Ishikawa (cell line): ENCODE data around the gene ACKR2.

Experiments used
- CEBPB ChIP-seq: IDR thresholded peaks from 2 replicates; pipeline ENCODE4 v1.6.1; 2012
- CREB1 ChIP-seq: IDR thresholded peaks from 2 replicates; pipeline ENCODE4 v1.6.1; 2012; ENCODE audit warnings: low read depth
- EGR1 ChIP-seq: IDR thresholded peaks from 2 replicates; pipeline ENCODE4 v1.6.1; 2012
- EP300 ChIP-seq: IDR thresholded peaks from 2 replicates; pipeline ENCODE4 v1.6.1; 2012; ENCODE audit warnings: borderline replicate concordance
- FOXM1 ChIP-seq: IDR thresholded peaks from 2 replicates; pipeline ENCODE4 v1.6.1; 2012; ENCODE audit warnings: low read depth, borderline replicate concordance
- MAX ChIP-seq: IDR thresholded peaks from 2 replicates; pipeline ENCODE4 v1.6.1; 2012
- NFIC ChIP-seq: IDR thresholded peaks from 2 replicates; pipeline ENCODE4 v1.6.1; 2012
- RAD21 ChIP-seq: IDR thresholded peaks from 2 replicates; pipeline ENCODE4 v1.6.1; 2012; ENCODE audit warnings: low read depth
- REST ChIP-seq: IDR thresholded peaks from 2 replicates; pipeline ENCODE4 v1.6.1; 2012; ENCODE audit warnings: low read depth, mild to moderate bottlenecking
- TAF1 ChIP-seq: IDR thresholded peaks from 2 replicates; pipeline ENCODE4 v1.6.1; 2012; ENCODE audit warnings: low read depth, mild to moderate bottlenecking
- TCF12 ChIP-seq: IDR thresholded peaks from 2 replicates; pipeline ENCODE4 v1.6.1; 2012; ENCODE audit warnings: low read depth
- TEAD4 ChIP-seq: IDR thresholded peaks from 2 replicates; pipeline ENCODE4 v1.6.1; 2012
- USF1 ChIP-seq: IDR thresholded peaks from 2 replicates; pipeline ENCODE4 v1.6.1; 2012
- YY1 ChIP-seq: IDR thresholded peaks from 2 replicates; pipeline ENCODE4 v1.6.1; 2012; ENCODE audit warnings: low read depth
- ZBTB7A ChIP-seq: IDR thresholded peaks from 2 replicates; pipeline ENCODE4 v1.6.1; 2012; ENCODE audit warnings: low read depth

The ACKR2 gene

GRCh38 chr3:42901073-42901415 is 91.8 kb downstream of the ACKR2 start:
- TF ChIP-seq FOXM1 (no peak), RAD21 (no peak), EGR1 (no peak), REST (no peak), MAX (no peak), CREB1 (no peak), CEBPB (no peak), USF1 (no peak), YY1 (no peak), ZBTB7A (no peak), TAF1 (no peak), EP300 (no peak), NFIC (no peak), TCF12 (no peak), TEAD4 (no peak)

GRCh38 chr3:42902257-42902656 is 93.0 kb downstream of the ACKR2 start:
- no peak for TF ChIP-seq EP300
- no peak for TF ChIP-seq NFIC
- TF ChIP-seq RAD21: no peak
- TF ChIP-seq CEBPB: no peak
- no peak for TF ChIP-seq ZBTB7A
- no peak for TF ChIP-seq EGR1
- no peak for TF ChIP-seq YY1
- no peak for TF ChIP-seq CREB1
- no peak for TF ChIP-seq TAF1
- TF ChIP-seq TCF12: no peak
- TF ChIP-seq TEAD4: no peak
- no peak for TF ChIP-seq MAX
- TF ChIP-seq USF1: no peak
- TF ChIP-seq FOXM1: no peak
- no peak for TF ChIP-seq REST

- no peak for TF ChIP-seq RAD21
- no peak for TF ChIP-seq EGR1
- TF ChIP-seq MAX: no peak
- no peak for TF ChIP-seq TAF1
- TF ChIP-seq USF1: no peak
- no peak for TF ChIP-seq EP300
- TF ChIP-seq YY1: no peak
- no peak for TF ChIP-seq CREB1
- no peak for TF ChIP-seq REST
- no peak for TF ChIP-seq FOXM1
- TF ChIP-seq CEBPB: no peak
- no peak for TF ChIP-seq TEAD4
- TF ChIP-seq NFIC: no peak
- TF ChIP-seq ZBTB7A: no peak
These were observed 94.8 kb downstream of the ACKR2 start for GRCh38 chr3:42904076-42904475.

- TF ChIP-seq CEBPB (no peak), REST (no peak), RAD21 (no peak), TEAD4 (no peak), YY1 (no peak), CREB1 (no peak), MAX (no peak), ZBTB7A (no peak), EGR1 (no peak), FOXM1 (no peak), USF1 (no peak), TAF1 (no peak), EP300 (no peak)
These were observed 96.5 kb downstream of the ACKR2 start for GRCh38 chr3:42905740-42906069.
